Fibroblast of skin of back (primary cell): ENCODE data around the gene SMTNL2.
"Not testable (repeated sequence)": the region's sequence is repeated elsewhere in the genome, so short reads cannot be mapped to it uniquely, and the experiment has no call there.

Source experiments
- DNase-seq: peaks from one replicate; pipeline ENCODE4 v3.0.0-alpha.2; 2013

The SMTNL2 gene

DNA sequence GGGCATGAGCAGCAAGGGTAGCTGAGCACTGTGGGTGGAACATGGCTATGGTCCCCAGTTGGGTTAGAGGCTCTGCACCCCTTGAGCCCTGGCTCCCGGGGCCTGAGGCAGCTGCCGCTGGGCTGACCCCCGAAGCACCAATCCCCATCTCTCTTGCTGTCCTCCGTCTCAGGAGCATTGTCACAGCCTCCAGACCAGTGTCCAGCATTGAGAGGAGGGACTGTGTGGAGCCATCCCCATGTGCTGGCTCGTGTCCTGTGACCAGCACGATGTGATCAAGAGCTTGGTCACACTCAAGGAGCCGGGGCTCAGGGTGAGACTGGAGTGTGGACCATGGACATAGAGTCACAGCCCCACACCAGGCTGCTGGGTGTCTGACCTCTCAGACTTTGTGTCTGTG, 2.9 kb downstream of the SMTNL2 start:
- DNase-seq: no peak

DNA sequence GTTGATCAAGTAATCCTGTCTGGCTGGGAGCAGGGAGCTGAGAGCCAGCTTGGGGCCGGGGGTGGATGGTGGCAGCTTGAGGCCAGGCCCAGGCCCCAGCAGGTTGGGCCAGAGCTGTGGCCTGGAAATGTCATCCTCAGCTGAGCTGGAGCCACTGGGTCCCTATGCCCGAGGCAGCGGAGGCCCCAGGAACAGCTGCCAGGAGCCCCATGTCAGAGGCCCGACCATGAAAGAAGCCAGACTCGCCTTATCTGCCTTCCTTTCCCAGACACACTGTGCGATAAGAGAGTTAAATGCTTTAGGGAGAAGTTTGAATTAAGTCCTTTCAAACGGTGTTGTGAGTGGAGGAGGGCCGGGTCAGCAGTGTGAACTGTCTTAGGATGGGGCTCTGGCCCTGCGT, 3.5 kb downstream of the SMTNL2 start:
- no peak for DNase-seq

DNA sequence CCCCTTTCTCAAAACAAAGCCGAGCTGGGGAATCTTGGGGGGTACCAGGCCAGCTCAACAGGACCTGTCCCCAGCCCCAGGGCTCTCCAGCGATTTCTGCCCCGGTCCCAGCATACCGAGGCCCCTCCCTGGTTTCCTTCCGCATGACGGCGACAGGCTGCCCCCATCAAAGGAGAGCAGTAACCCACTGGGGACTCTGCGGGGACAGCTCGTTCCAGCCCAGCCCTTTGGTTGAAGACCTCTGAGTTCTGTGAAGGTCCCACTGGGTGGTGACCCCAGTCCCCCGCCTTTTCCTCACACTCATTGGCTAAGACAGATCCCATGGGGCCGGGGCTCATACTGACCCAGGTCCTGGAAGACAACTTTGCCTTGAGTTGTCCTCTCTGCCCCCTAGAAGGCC, 4.1 kb downstream of the SMTNL2 start:
- DNase-seq: no peak

DNA sequence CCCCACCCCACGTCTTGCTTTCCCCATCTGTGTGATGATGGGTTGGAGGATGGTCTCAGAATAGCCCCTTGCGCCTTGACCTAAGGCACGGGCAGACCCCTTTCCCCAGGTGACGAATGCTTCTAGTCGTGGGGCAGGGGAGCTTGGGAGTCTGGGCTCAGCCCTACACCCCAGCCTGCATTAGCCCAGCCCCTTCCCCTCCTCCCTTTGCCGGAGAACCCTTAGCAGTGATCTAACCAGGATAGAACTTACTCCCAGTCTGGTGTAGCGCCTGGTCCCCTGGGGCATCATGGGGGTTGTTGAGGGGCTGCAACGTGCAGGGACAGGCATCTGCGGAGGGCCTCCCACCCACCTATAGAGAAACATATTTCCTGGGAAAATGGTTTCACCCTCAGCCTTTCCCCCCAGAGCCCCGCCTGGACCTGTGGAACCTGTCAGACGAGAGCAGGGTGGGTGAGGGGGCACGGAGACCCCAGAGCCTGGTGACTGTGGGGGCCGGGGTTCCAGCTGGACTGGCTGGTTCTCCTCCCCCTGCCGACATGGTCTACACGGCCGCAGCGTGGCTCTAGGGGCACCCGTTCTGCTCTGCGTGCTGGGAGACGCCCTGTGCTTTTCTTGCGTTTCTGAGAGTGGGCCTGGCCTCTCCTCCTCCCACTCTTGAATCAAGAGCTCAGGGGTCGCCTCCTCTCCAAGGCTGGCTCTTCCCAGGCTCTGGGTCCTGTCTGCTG, 4.7 kb downstream of the SMTNL2 start:
- DNase-seq: no peak

DNA sequence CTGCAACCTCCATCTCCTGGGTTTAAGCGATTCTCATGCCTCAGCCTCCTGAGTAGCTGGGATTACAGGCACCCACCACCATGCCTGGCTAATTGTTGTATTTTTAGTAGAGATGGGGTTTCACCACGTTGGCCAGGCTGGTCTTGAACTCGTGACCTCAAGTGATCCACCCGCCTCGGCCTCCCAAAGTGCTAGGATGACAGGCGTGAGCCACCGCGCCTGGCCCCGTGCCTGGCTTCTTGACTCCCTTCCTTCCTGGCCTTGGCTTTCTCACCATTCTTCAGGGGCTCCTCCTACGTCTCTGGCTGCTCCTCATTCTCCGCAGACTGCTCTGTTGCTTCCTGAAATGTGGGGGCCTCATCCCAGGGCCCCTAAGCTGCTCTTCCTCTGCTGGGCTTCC, 5.7 kb downstream of the SMTNL2 start:
- DNase-seq: not testable (repeated sequence)

DNA sequence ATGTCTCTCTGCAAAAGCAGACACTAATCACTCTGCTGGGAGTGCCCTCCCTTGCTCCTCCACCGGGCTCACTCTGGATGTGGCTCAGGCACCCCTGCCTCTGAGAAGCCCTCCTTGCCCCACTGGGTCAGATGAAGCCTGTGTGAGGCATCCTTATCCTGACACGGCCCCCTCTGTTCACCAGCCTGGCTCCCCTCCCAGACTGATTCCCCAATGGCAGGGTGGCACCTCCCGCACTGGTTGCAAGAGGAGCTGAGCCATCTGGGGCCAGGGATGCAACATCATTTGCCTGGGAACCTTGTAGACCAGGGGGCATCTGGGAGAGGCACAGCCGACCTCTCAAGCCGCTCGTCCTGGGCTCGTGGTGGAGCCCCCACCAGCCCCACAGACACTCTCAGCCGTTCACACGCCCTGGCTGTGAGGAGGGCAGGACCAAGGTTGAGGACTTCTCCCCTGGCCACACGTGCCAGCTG, 6.7 kb downstream of the SMTNL2 start:
- DNase-seq: no peak

DNA sequence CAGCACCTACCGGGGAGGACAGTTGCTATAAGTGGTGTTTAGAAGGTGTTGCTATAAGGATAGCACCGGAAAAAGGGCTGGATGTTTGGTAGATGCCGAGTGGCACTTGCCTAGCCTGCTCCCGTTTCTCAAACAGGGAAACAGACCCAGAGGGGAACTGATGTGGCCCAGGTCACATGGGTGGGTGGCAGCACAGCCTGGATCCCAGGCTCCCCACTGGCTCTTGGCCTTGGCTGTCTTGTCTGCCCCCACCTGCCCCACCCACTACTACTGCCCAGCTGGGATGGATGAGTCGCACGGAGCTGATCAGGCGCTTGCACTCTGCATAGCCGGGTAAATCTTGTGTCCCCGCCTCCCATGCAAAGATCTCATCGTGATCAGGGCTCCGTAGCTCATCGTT, 7.2 kb downstream of the SMTNL2 start:
- peak; percentile 20 for DNase-seq

DNA sequence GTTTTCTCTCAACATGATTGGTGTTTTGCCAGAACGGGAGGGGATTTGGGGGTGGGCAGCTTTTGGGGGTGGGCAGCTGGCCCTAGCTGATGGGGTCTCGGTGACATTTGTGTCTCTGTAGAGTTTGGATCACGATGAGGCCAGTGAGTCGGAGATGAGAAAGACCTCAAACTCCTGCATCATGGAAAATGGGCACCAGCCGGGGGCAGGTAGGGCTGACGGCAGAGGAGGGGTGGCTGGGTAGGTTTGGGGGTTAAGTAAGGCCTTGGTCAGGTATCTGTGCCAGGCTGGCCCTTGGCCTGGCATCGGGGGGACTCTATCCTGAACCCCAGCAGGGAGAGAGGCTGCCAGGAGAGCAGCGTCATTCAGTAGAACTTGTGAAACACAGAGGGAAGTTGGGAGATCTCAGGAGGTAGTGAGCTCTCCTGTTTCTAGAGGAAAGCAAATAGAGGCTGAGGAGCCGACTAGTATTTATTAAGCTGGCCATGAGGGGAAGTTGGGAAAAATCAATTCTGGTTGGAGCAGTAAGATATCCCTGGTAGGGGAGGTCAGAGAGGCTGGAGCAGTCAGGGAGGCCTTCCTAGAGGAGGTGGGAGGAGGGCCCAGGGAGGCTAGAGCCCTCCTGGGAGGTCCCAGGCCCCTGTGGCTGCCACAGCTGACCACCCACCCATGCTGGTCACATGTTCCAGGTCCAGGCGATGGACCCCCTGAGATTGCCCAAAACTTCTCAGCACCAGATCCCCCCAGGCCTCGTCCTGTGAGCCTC, 8.1 kb downstream of the SMTNL2 start:
- no peak for DNase-seq

DNA sequence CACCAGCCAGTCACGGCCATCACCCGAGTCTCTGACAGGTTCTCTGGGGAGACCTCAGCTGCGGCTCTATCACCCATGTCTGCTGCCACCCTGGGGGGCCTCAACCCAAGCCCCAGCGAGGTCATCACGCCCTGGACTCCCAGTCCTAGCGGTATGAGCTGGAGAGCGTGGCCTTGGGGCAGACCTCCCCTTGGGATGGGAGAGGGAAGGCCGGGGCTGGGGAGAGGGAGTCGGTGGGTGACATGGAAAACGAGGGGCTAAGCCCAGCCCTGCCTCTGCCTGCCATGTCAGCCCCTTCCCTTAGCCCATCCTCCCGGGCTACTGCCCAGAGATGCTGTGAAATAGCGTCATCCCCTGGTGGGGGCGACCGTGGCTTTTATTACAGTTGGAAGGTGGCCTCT, 8.7 kb downstream of the SMTNL2 start:
- DNase-seq: no peak

DNA sequence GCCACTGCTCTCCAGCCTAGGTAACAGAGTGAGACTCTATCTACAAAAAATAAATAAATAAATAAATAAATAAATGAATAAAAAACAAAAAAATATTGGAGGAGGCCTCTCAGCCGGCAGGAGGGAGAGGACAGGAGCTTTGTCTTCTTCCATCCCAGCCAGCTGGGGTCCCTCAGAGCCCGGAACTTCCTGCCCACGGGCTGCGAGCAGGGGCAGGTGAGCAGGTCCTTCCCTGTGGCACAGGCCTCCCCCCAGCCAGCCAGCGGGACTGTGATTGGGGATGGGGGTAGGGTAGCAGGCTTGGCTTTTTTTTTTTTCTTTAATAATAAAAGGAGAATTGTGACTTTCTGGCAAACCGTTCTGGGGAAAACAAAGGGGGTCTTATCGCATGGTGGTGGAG, 10.1 kb downstream of the SMTNL2 start:
- DNase-seq: no peak

DNA sequence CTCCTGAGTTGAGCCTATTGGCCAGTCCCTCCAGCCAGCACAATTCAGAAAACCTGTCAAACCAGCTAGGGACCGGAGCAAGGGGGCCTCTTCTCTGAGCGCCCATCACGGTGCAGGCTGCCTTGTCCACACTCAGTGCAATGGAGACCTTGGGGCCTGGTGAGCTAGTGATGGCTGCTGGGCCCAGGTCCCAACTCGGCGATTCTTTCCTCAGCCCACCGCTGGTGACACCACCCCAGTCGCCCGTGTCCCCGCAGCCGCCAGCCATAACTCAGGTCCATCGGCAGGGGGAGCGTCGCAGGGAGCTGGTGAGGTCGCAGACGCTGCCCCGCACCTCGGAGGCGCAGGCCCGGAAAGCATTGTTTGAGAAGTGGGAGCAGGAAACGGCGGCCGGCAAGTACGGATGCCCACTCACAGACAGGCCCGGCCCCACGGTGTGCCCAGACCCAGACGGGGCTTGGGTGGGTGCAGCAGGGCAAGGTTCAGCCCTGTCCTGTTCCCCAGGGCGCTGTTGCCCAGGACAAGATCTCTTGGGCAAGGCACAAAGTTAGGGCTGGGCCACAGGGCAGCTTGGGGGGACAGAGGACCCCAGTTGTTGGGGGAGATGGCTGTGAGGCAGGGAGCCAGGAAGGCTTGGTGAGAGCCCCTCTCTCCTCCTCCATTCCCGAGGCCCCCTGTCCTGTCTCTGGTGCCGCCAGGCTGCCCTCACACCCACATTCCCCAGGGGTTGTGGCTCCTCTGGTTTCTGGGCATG, 10.8 kb downstream of the SMTNL2 start:
- DNase-seq: no peak

DNA sequence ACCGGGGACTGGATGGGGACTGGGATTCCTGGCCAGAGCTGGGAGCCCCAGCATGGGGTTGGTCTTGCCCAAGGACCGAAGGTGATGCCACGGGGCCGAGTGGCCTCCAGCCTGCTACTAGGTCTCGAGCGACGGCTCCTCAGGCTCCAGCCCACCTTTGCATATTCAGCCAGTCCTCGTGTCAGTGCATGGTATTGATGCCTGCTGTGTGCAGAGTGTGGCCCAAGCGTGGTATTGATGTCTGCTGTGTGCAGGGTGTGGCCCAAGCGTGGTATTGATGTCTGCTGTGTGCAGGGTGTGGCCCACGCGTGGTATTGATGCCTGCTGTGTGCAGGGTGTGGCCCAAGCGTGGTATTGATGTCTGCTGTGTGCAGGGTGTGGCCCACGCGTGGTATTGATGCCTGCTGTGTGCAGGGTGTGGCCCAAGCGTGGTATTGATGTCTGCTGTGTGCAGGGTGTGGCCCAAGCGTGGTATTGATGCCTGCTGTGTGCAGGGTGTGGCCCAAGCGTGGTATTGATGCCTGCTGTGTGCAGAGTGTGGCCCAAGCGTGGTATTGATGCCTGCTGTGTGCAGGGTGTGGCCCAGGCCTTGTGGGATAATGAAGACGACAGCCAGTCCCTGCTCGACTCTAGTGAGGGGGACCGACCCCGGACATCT, 11.5 kb downstream of the SMTNL2 start:
- not testable (repeated sequence) for DNase-seq

DNA sequence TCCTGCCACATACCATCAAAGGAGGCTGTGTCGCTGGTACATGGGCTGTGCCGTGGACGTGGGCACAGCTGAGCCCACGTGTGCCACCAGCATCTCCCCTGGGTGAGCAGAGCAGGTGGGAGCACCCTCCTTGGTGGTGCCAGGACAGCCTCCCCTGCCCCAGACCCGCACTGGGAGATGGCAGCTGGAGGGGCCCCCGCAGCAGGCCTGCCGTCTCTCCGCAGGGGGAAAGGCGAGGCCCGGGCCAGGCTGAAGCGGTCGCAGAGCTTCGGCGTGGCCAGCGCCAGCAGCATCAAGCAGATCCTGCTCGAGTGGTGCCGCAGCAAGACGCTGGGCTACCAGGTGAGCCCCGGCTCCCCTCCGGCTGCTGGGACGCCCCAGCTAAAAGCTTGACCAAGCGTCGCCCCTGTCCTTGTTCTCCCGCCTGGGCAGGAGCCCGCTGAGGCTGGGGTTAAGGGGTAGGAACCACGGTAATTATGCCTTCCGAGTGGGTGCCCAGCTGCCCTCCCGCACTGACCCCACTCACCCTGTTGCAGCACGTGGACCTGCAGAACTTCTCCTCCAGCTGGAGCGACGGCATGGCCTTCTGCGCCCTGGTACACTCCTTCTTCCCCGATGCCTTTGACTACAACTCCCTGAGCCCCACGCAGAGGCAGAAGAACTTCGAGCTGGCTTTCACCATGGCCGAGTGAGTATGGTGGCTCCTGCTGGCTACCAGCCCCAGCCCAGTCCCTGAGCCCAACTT, 12.5 kb downstream of the SMTNL2 start:
- DNase-seq: no peak

DNA sequence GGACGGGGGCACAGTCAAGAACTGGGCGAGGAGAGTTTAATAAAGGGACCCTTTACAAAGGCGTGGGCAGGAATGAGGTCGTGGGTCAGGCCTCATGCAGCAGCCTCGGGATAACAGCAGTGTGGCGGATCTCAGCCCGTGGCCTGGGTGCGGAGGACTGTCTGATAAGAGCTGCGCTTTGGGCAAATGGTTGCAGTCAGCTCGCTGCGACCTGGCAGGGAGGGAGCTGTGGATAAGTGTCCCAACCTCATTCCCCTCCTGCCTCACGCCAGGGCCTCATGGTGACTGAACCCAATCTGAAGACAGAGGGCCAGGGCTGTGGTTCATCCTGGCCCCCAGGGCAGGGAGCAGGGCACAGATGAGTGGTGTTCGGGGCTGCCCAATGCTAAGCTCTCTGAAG, 13.6 kb downstream of the SMTNL2 start:
- DNase-seq: no peak

DNA sequence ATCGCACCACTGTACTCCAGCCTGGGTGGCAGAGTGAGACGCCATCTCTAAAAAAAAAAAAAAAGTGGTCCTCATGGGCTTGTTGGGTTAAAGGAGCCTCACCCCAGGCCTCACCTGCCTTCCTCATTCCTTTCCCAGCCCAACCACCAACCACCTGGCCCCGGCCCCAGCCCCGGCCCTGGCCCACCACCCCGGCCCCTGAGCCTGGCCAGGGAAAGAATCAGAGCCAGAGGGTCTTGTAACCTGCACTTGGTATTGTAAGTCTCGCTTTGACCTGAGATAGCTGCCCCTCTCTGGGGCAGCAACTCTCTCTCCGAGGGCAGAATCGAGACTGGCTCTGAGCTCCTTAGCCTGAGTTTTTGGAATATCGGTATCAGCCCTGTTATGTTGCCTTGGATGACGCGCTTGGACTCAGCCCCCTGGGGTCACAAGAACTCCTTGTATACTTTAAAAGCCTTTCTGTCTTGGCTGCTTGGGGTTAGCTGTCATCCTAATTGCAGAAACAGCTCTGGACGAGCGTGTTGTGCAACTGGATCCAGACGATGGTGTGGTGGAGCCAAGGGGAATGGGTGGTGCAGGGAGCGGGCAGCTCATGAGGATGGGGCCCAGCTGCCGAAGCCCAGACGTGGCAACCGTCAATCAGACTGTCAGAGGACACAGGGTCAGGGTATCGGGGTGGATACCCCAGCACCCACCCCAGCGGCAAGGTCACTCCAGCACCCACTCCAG, 14.6 kb downstream of the SMTNL2 start:
- DNase-seq: no peak

DNA sequence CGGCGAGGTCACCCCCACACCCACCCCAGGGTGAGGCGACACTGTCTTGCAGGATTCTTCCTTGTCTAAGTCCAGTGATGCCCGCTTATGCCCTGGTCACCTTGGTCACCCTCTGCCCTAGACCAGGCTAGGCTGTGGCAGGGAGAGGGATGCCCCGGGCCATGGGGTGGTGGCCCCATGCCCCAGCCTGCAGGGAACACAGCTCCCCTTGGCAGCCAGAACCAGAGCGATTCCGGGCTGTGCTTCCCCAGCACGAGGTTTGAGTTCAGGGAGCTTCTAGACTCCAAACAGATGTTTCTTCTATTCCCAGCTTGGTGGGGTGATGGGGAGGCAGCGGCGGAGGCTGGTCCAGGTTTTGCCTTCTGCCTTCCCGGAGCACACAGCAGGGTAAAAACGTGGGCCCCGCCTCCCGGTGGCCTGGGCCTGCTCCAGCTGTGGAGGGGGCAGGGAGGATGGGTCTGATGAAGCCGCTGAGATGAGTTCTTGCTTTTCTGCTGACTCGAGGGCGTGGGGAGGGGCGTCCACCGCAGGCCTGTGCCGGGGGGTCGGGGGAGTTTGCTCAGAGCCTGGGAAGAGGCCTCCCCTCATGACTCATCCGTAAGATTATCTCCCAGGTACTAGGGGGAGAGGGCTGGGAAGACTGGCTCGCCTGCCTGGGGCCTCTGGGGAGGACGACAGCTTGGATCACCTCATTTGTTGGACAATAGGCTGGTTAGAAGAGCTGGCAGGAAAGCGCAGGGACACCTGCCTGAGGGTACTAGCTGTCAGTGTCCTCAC, 15.4 kb downstream of the SMTNL2 start:
- peak; percentile 10 for DNase-seq

DNA sequence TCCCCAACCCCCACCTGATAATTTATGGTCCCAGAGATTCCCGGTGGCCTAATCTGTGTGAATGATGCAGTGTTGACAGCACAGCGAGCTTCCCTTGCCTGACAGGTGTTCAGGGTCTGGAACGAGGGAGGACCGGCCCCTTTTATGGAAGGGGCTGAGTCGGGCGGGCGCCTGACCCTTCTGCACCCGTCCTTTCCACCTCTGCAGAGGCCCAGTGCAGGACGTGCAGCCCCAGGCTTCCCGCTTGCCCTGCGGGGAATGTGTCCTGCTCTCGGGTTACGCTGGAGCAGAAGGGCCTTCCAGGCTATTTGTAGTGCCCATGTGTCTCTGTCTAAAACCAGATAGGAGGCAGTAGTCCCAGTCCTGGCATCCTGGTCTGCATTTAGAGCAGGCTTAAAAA, 16.2 kb downstream of the SMTNL2 start:
- DNase-seq: no peak

DNA sequence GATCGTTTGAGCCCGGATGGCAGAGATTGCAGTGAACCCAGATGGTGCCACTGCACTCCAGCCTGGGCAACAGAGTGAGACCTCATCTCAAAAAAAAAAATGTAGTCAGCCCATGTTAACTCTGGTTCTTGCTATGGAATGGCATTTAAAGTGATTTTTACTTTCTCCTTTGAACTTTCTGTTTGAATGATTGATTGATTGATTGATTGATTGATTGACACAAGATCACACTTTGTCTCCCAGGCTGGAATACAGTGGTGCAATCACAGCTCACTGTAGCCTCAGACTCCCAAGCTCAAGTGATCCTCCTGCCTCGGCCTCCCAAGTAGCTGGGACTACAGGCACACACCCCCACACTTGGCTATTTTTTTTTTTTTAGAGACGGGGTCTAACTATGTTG, 17.0 kb downstream of the SMTNL2 start:
- no peak for DNase-seq

DNA sequence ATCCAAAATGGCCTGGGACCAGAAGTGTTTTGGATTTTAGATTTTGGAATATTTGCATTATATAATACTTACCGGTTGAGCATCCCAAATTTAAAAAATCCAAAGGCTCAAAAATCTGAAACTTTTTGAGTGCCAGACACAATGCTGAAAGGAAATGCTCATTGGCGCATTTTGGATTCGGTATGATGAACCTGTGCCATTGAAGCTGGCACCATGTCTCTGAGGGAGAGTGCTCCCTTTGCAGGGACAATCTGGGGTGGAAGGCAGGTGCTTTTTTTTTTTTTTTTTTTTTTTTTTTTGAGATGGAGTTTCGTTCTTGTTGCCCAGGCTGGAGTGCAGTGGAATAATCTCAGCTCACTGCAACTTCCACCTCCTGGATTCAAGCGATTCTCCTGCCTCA, 17.7 kb downstream of the SMTNL2 start:
- DNase-seq: no peak

DNA sequence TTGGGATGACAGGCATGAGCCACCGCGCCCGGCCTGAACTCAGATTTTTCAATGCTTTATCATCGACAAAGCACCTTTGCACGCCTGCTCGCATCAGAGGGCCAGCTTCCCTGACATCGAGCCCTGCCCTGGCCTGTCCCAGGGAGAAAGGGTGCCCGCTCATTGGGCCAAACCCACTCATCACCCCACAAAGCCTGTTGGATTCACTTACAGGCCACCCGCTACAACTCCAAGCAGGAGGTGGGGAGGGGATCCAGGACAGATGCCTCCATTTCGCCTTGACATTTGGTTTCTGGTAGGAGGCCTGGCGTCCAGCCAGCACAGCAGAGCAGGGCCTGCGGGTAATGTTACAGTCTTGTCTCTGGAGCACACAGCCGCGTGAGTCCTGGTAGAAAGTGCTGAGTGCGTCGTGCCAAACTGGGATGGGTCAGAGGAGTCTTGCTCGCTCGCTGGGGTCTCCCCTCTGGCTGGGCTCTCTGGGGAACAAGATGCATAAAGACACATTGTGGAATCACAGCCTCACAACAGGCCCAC, 19.8 kb downstream of the SMTNL2 start:
- peak; percentile 53 for DNase-seq
